Activated CD8-positive, alpha-beta memory T cell treated with anti-CD3 and anti-CD28 coated beads for 24 hours (primary cell): Measurements from ENCODE around the gene TNRC6C.
"Not testable (repeated sequence)": the region's sequence is repeated elsewhere in the genome, so short reads cannot be mapped to it uniquely, and the experiment has no call there.

ENCODE experiments used
- DNase-seq: peaks from one replicate; pipeline ENCODE4 v3.0.0-alpha.2; 2020

TNRC6C gene

GRCh38 chr17:78114831-78115723 lies 156.6 kb downstream of the TNRC6C start:
- DNase-seq: no peak

- not testable (repeated sequence) for DNase-seq
Observed at GRCh38 chr17:78115803-78116202, 157.3 kb downstream of the TNRC6C start.

GRCh38 chr17:78116411-78116810 lies 157.9 kb downstream of the TNRC6C start:
- DNase-seq: no peak

GRCh38 chr17:78117027-78117981 lies 158.8 kb downstream of the TNRC6C start:
- DNase-seq: no peak

- no peak for DNase-seq
Observed at GRCh38 chr17:78118801-78119241, 160.3 kb downstream of the TNRC6C start.

GRCh38 chr17:78120537-78120936 lies 162.0 kb downstream of the TNRC6C start:
- DNase-seq: no peak

GRCh38 chr17:78120971-78121800 lies 162.7 kb downstream of the TNRC6C start:
- DNase-seq: no peak

GRCh38 chr17:78121801-78122215 lies 163.3 kb downstream of the TNRC6C start:
- peak; percentile 82 for DNase-seq

GRCh38 chr17:78122216-78122930 lies 163.9 kb downstream of the TNRC6C start:
- no peak for DNase-seq

- DNase-seq: peak; percentile 66
Observed at GRCh38 chr17:78122931-78123249, 164.4 kb downstream of the TNRC6C start.

- no peak for DNase-seq
Observed at GRCh38 chr17:78123258-78123929, 164.9 kb downstream of the TNRC6C start.

GRCh38 chr17:78124081-78124835 lies 165.8 kb downstream of the TNRC6C start:
- peak; percentile 75 for DNase-seq

- no peak for DNase-seq
Observed at GRCh38 chr17:78124836-78125137, 166.3 kb downstream of the TNRC6C start.

GRCh38 chr17:78125138-78125913 lies 166.8 kb downstream of the TNRC6C start:
- peak; percentile 86 for DNase-seq

GRCh38 chr17:78125976-78126894 lies 167.7 kb downstream of the TNRC6C start:
- no peak for DNase-seq

GRCh38 chr17:78126895-78127238 lies 168.4 kb downstream of the TNRC6C start:
- no peak for DNase-seq

GRCh38 chr17:78127239-78127887 lies 168.9 kb downstream of the TNRC6C start:
- peak; percentile 85 for DNase-seq

- DNase-seq: peak; percentile 75
Observed at GRCh38 chr17:78127888-78128550, 169.5 kb downstream of the TNRC6C start.
